K562 (cell line): ENCODE data around the gene ERN1. TPM values are rescaled to one million over a fixed set of nuclear protein-coding genes. Genes with fewer than 3 reads are reported as not detected.

Experiments
- NFYB ChIP-seq: IDR thresholded peaks from 2 replicates; pipeline ENCODE4 v1.6.1; 2011; ENCODE audit warnings: mild to moderate bottlenecking, moderate library complexity; ENCODE audit not compliant: insufficient read length; ENCODE audit errors: extremely low read depth
- RUNX1 ChIP-seq: sonication (generic); IDR thresholded peaks from 2 replicates; pipeline ENCODE4 v1.6.1; 2016; ENCODE audit warnings: antibody characterized with exemption, low read depth
- ZFP36 ChIP-seq: fragments of 150-350 bp; IDR thresholded peaks from 2 replicates; pipeline ENCODE4 v1.6.1; 2018; ENCODE audit warnings: low read length, low read depth; ENCODE audit not compliant: partially characterized antibody
- polyA plus RNA-seq, 8 experiments: library from polyadenylated mRNA; depleted of rRNA in 4 of 8; stranded (reverse) in 5 of 8; unstranded in 3 of 8; fragments of >200 nt; fragmentation: Nextera tagmentation in 2 of 8; fragmentation: Illumina TruSeq in 1 of 8; extraction: Ambion mirVana in 2 of 8; extraction: Trizol in 1 of 8; gene quantifications; 2 replicates each; pipeline versions ENCODE4 v1.2.1 to v1.2.3, GENCODE V29; 2011 to 2014; ENCODE audit warnings: inconsistent platforms in 1 of 8, missing spikeins in 1 of 8
- total RNA-seq, 7 experiments: library from RNA; depleted of rRNA in 6 of 7; stranded (reverse); fragments of >200 nt in 6 of 7; fragmentation: Illumina TruSeq in 2 of 7; extraction: Trizol in 2 of 7; gene quantifications; 2 replicates each; pipeline versions ENCODE4 v1.2.1 to v1.2.3, GENCODE V29; 2011 to 2021; ENCODE audit warnings: low replicate concordance in 1 of 7
- TF ChIP-seq, protein P1 (sequence below), 2 experiments: IDR thresholded peaks in 1 of 2; conservative IDR thresholded peaks in 1 of 2; 2 replicates each; pipeline ENCODE4 v1.6.1; 2016; ENCODE audit warnings: low read depth in 2 of 2, mild to moderate bottlenecking in 1 of 2, missing compliant biosample characterization in 1 of 2, missing genetic modification characterization in 1 of 2, moderate library complexity in 1 of 2
- TF ChIP-seq, protein P2 (sequence below), 2 experiments: fragments of 450-650 bp; IDR thresholded peaks; 2 replicates each; pipeline ENCODE4 v1.6.1; 2018; ENCODE audit warnings: mild to moderate bottlenecking in 2 of 2, low read depth in 1 of 2; ENCODE audit not compliant: partially characterized antibody in 2 of 2
- TF ChIP-seq, protein P3 (sequence below): fragments of 450-650 bp; IDR thresholded peaks from 2 replicates; pipeline ENCODE4 v1.6.1; 2016; ENCODE audit warnings: mild to moderate bottlenecking, moderate library complexity

The ERN1 gene
- total and polyA plus RNA-seq, 9 of the 15 experiments (the other 6 are each of a cell fraction or from before 2014, with no cell fraction given): 2.1 to 22.5 (median 7.3) TPM

GRCh38 chr17:64084086-64084939, 45.6 kb downstream of the ERN1 start (continued):
- TF ChIP-seq, protein P1, sequence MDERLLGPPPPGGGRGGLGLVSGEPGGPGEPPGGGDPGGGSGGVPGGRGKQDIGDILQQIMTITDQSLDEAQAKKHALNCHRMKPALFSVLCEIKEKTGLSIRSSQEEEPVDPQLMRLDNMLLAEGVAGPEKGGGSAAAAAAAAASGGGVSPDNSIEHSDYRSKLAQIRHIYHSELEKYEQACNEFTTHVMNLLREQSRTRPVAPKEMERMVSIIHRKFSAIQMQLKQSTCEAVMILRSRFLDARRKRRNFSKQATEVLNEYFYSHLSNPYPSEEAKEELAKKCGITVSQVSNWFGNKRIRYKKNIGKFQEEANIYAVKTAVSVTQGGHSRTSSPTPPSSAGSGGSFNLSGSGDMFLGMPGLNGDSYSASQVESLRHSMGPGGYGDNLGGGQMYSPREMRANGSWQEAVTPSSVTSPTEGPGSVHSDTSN (CRISPR knock-in tag; IDR thresholded peaks at IDR 0.05; ENCODE audit: low read depth): no peak
- TF ChIP-seq, protein P1 (tag; conservative IDR thresholded peaks at IDR 0.05; ENCODE audit: low read depth): peak; percentile 94
- TF ChIP-seq RUNX1 (no peak), ZFP36 (peak; percentile 49), NFYB (no peak)
- TF ChIP-seq, protein P2, sequence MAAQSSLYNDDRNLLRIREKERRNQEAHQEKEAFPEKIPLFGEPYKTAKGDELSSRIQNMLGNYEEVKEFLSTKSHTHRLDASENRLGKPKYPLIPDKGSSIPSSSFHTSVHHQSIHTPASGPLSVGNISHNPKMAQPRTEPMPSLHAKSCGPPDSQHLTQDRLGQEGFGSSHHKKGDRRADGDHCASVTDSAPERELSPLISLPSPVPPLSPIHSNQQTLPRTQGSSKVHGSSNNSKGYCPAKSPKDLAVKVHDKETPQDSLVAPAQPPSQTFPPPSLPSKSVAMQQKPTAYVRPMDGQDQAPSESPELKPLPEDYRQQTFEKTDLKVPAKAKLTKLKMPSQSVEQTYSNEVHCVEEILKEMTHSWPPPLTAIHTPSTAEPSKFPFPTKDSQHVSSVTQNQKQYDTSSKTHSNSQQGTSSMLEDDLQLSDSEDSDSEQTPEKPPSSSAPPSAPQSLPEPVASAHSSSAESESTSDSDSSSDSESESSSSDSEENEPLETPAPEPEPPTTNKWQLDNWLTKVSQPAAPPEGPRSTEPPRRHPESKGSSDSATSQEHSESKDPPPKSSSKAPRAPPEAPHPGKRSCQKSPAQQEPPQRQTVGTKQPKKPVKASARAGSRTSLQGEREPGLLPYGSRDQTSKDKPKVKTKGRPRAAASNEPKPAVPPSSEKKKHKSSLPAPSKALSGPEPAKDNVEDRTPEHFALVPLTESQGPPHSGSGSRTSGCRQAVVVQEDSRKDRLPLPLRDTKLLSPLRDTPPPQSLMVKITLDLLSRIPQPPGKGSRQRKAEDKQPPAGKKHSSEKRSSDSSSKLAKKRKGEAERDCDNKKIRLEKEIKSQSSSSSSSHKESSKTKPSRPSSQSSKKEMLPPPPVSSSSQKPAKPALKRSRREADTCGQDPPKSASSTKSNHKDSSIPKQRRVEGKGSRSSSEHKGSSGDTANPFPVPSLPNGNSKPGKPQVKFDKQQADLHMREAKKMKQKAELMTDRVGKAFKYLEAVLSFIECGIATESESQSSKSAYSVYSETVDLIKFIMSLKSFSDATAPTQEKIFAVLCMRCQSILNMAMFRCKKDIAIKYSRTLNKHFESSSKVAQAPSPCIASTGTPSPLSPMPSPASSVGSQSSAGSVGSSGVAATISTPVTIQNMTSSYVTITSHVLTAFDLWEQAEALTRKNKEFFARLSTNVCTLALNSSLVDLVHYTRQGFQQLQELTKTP (IDR thresholded peaks at IDR 0.05; ENCODE audit: low read depth in 1 of 2, partially characterized antibody in 2 of 2): peak in 1 of 2 experiments; percentile 20
- TF ChIP-seq, protein P3, sequence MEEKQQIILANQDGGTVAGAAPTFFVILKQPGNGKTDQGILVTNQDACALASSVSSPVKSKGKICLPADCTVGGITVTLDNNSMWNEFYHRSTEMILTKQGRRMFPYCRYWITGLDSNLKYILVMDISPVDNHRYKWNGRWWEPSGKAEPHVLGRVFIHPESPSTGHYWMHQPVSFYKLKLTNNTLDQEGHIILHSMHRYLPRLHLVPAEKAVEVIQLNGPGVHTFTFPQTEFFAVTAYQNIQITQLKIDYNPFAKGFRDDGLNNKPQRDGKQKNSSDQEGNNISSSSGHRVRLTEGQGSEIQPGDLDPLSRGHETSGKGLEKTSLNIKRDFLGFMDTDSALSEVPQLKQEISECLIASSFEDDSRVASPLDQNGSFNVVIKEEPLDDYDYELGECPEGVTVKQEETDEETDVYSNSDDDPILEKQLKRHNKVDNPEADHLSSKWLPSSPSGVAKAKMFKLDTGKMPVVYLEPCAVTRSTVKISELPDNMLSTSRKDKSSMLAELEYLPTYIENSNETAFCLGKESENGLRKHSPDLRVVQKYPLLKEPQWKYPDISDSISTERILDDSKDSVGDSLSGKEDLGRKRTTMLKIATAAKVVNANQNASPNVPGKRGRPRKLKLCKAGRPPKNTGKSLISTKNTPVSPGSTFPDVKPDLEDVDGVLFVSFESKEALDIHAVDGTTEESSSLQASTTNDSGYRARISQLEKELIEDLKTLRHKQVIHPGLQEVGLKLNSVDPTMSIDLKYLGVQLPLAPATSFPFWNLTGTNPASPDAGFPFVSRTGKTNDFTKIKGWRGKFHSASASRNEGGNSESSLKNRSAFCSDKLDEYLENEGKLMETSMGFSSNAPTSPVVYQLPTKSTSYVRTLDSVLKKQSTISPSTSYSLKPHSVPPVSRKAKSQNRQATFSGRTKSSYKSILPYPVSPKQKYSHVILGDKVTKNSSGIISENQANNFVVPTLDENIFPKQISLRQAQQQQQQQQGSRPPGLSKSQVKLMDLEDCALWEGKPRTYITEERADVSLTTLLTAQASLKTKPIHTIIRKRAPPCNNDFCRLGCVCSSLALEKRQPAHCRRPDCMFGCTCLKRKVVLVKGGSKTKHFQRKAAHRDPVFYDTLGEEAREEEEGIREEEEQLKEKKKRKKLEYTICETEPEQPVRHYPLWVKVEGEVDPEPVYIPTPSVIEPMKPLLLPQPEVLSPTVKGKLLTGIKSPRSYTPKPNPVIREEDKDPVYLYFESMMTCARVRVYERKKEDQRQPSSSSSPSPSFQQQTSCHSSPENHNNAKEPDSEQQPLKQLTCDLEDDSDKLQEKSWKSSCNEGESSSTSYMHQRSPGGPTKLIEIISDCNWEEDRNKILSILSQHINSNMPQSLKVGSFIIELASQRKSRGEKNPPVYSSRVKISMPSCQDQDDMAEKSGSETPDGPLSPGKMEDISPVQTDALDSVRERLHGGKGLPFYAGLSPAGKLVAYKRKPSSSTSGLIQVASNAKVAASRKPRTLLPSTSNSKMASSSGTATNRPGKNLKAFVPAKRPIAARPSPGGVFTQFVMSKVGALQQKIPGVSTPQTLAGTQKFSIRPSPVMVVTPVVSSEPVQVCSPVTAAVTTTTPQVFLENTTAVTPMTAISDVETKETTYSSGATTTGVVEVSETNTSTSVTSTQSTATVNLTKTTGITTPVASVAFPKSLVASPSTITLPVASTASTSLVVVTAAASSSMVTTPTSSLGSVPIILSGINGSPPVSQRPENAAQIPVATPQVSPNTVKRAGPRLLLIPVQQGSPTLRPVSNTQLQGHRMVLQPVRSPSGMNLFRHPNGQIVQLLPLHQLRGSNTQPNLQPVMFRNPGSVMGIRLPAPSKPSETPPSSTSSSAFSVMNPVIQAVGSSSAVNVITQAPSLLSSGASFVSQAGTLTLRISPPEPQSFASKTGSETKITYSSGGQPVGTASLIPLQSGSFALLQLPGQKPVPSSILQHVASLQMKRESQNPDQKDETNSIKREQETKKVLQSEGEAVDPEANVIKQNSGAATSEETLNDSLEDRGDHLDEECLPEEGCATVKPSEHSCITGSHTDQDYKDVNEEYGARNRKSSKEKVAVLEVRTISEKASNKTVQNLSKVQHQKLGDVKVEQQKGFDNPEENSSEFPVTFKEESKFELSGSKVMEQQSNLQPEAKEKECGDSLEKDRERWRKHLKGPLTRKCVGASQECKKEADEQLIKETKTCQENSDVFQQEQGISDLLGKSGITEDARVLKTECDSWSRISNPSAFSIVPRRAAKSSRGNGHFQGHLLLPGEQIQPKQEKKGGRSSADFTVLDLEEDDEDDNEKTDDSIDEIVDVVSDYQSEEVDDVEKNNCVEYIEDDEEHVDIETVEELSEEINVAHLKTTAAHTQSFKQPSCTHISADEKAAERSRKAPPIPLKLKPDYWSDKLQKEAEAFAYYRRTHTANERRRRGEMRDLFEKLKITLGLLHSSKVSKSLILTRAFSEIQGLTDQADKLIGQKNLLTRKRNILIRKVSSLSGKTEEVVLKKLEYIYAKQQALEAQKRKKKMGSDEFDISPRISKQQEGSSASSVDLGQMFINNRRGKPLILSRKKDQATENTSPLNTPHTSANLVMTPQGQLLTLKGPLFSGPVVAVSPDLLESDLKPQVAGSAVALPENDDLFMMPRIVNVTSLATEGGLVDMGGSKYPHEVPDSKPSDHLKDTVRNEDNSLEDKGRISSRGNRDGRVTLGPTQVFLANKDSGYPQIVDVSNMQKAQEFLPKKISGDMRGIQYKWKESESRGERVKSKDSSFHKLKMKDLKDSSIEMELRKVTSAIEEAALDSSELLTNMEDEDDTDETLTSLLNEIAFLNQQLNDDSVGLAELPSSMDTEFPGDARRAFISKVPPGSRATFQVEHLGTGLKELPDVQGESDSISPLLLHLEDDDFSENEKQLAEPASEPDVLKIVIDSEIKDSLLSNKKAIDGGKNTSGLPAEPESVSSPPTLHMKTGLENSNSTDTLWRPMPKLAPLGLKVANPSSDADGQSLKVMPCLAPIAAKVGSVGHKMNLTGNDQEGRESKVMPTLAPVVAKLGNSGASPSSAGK: peak; percentile 6; the same call in 1 of the 2 replicates
